Measurements from ENCODE around the gene CHCHD10.

DNA sequence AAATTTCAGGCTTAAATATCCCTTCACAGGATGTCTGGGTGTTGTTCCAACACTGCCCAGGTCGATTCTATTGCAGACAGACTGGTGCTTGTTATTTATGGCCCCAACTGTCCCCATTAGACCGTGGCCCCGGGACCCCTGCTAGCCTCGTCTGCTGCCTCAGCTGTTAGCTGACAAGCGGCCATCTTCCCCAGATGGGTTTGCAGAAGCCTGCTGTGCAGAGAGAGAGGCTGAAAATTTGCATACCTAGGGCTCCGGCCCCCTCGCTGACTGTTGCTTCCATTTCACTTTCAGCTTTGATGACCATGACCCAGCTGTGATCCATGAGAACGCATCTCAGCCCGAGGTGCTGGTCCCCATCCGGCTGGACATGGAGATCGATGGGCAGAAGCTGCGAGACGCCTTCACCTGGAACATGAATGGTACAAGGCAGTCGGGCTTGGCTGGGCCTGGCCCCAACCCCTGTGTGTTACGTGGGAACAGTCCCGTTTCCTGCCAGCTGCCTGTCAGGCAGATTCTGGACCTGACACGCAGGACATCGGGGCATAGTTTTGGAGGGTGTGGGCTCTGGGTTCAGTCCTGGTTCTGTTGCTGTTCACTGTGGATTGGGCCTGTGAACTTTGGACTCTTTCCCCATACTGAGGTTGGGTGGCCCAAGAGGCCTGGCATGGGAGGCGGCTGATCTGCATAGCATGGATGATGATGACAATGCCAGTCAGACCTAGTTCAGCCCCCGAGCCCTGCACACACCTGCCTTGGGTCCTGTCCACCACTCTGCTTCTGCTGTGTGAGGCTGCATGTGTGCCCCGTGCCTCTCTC is 35.4 kb upstream of the CHCHD10 start:
- TF ChIP-seq, protein P1, sequence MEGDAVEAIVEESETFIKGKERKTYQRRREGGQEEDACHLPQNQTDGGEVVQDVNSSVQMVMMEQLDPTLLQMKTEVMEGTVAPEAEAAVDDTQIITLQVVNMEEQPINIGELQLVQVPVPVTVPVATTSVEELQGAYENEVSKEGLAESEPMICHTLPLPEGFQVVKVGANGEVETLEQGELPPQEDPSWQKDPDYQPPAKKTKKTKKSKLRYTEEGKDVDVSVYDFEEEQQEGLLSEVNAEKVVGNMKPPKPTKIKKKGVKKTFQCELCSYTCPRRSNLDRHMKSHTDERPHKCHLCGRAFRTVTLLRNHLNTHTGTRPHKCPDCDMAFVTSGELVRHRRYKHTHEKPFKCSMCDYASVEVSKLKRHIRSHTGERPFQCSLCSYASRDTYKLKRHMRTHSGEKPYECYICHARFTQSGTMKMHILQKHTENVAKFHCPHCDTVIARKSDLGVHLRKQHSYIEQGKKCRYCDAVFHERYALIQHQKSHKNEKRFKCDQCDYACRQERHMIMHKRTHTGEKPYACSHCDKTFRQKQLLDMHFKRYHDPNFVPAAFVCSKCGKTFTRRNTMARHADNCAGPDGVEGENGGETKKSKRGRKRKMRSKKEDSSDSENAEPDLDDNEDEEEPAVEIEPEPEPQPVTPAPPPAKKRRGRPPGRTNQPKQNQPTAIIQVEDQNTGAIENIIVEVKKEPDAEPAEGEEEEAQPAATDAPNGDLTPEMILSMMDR (IDR thresholded peaks at IDR 0.05; ENCODE audit: low read depth, low read length, poor library complexity, severe bottlenecking) = no peak
- TF ChIP-seq EZH2phosphoT487 (IDR thresholded peaks at IDR 0.05; ENCODE audit: borderline replicate concordance, low read length) = no peak

Data from DOHH2 (cell line).